Middle frontal gyrus (tissue), 1 donor: ENCODE data around the gene C2orf81.
"Not testable (repeated sequence)": the region's sequence is repeated elsewhere in the genome, so short reads cannot be mapped to it uniquely, and the experiment has no call there.

ENCODE experiments used
- DNase-seq: peaks from one replicate; pipeline ENCODE4 v3.0.0-alpha.2; 2015; ENCODE audit warnings: low spot score; ENCODE audit errors: extremely low spot score

C2orf81 gene

DNA sequence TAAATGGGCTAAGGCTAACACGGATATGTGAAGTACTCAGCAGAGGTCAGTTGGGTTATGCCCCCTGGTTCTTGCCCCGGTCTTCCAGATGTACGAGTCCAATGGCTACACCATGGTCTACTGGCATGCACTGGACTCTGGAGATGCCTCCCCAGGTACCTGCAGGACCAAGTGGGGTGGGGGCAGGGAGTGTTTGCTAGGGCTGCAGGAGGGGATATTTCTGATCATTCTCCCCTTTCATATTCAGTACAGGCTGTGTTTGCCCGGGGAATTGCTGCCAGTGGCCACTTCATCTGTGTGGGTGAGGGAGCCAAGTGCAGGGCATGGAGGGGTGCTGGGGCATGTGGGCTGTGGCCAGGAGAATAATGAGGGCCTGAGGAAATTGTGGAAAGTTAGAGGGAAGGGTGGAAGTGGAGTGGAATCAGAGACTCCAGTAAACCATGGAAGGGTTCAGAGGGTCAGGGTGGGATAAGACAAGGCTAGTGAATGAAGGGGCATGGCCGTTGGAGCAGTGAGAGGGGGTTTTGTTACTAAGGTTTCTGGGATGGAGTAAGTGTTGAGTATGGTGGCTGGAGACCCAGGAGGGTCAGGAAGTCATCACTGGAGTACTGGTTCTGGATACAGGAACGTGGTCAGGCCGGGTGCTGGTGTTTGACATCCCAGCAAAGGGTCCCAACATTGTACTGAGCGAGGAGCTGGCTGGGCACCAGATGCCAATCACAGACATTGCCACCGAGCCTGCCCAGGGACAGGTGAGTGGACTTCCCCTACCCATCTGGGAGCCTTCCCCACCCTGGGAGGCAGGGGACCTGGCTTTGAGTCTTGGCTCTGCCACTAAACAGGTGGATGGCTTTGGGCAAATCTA, 2.0 kb upstream of the C2orf81 start:
- no peak for DNase-seq

DNA sequence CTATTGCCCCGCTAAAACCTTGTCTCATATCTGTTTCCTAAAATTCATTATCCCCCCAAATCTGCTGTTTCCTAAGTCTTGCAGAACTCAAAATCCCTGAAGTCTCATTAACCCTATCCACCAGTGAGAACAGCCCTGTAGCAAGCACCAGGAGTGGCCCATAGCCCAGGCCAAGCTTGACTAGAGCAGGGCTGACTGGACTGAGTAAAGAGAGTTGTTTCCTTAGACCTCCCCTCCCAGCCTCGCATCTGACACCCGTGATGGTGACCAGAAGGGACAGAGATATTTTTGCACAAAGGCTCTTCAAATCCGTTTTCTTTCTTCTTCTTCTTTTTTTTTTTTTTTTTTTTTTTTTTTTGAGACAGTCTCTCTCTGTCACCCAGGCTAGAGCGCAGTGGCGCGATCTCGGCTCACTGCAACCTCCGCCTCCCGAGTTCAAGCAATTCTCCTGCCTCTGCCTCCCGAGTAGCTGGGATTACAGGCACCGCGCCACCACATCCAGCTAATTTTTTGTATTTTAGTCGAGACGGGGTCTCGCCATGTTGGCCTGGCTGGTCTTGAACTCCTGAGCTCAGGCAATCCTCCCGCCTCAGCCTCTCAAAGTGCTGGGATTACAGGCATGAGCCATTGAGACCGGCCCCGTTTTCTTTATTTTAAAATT, 846 bp downstream of the C2orf81 start:
- not testable (repeated sequence) for DNase-seq

- no peak for DNase-seq
Measured at GRCh38 chr2:74420006-74420405, 1.4 kb downstream of the C2orf81 start.

GRCh38 chr2:74419345-74419744, 2.1 kb downstream of the C2orf81 start:
- no peak for DNase-seq

- no peak for DNase-seq
Measured at GRCh38 chr2:74418312-74418711, 3.1 kb downstream of the C2orf81 start.

DNA sequence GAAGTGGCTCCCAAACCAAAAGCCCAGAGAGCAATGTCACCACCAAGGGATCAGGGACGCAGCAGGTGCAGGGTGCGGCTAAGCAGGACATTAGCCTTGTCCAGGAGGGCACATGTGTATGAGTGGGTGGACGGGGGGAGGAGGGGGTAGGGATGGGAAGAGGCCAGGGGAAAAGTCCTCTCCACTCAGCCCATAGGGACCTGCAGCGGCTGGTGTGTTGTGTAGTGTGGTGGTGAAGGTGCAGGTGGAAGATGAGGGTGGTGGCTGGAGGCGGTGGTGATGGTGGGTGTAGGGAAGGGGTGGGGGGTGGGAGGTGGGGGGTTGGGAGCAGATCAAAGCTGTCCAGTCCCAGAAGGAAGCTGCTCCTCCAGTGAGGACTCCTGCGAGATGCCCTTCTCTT, 3.7 kb downstream of the C2orf81 start:
- no peak for DNase-seq

- no peak for DNase-seq
Measured at GRCh38 chr2:74417197-74417596, 4.2 kb downstream of the C2orf81 start.

- no peak for DNase-seq
Measured at GRCh38 chr2:74416778-74417177, 4.6 kb downstream of the C2orf81 start.

DNA sequence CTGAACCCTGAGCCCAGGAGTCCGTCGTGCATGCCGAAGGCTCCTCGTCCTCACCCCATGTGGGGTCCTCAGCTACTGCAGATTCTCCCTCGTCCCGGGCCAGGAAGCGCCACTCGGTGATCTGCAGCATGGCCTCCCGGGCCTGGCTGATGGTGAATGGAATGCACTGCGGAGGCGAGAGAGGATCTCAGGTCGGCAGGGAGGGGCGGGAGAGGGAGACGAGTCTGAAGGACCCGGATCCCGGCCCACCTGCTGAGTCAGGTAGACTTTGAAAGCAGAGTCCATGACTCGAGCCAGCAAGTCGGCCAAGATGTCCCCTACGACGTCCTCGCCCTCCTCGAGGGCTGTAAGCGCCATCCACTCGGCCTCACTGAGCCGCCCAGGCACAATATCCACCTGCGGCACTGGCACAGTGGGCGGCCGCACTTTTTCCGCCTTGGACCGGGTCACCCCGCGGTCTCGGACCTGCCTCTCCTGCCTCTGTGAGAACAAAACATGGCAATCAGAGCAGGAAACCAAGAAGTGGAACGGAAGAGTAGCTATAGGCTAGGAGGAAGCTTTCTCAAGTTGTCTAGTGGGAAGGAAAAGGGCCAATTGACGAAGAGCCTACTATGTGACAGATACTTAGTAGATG, 5.5 kb downstream of the C2orf81 start:
- no peak for DNase-seq

DNA sequence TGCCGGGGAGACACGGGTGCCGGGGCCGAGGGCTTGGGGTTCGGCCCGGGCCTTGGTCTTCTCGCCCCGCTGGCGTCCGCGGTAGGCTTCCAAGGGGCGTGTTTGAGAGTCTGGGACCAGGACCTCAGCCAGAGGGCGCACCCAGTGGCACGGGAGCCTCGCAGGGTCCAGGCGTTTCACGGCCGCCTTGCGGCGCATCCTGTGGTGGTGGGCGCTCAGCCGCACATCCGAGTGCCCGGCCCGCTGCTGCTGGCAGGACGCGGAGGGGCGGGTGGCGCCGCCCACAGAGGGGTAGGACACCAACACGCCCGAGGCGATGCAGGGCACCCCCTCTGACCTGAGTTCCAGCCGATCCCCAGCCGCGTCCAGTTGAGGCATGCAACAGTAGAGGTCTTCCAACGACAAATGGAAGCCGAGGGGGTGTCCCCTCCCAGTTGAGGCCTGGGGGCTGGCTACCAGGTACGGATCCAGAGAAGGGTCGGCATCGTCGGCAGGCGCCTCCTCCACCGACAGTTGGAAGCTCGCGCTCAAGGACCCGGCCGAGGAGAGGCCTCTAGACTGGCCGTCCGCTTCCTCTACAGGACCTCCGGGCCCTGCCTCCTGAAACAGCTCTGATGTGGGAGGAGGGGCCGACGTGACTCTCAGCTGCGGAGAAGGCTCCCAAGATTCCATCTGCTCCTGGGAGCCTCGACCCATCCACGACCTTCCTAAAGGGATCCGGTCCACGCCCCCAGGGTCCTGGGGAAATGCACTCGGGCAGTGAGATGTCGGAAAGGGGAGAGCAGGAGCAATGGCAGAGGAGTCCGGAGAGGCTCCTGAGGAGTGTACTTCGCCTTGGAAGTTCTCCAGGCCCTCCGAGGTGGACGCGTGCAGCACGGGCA, 6.3 kb downstream of the C2orf81 start:
- DNase-seq = no peak

DNA sequence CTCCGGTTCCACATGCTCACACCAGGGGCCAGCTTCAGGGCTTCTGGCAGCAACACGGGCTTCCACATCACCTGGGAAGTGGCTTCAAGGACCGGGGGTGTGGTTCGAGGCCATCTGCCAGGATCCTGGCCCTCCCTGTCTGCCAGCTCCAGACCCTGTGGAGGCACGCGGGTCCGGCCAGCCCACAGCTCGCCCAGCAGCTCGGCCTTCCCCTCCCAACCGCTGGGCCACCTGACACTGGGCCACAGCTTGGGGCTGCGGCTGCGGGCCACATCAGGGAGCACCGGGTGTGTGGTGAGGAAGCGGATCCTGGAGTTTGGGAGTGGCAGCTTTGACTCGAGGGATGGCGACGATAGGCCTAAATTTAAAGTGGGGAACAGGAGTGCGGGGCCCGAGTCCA, 7.0 kb downstream of the C2orf81 start:
- DNase-seq = no peak

- DNase-seq = no peak
Measured at GRCh38 chr2:74413001-74413698, 8.3 kb downstream of the C2orf81 start.

DNA sequence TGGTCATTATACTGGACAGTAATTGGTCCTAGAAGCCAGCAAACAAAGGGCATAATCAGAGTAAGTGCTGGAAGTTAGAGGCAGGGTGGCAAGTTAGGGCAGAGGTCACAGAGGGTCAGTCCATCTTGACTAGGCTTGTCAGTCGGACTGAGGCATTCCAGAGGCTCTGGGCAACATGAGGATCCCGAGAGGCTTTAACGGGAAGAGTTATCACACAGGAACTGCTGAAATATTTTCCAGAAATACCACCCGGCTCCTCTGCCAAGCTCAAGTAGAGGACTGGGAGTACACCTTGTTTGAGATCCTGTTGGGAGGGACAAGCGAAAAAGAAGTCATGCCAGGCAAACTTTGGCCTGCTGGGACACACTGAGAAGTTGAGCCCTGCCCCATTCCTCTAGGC, 13.7 kb downstream of the C2orf81 start:
- no peak for DNase-seq

- no peak for DNase-seq
Measured at GRCh38 chr2:74406035-74406434, 15.4 kb downstream of the C2orf81 start.

- DNase-seq = no peak
Measured at GRCh38 chr2:74401891-74402290, 19.5 kb downstream of the C2orf81 start.

- DNase-seq = no peak
Measured at GRCh38 chr2:74399785-74400184, 21.6 kb downstream of the C2orf81 start.

- no peak for DNase-seq
Measured at GRCh38 chr2:74396149-74396548, 25.3 kb downstream of the C2orf81 start.

GRCh38 chr2:74393525-74393924, 27.9 kb downstream of the C2orf81 start:
- no peak for DNase-seq

GRCh38 chr2:74392449-74392743, 29.0 kb downstream of the C2orf81 start:
- DNase-seq = no peak

- peak; percentile 92 for DNase-seq
Measured at GRCh38 chr2:74391580-74392448, 29.6 kb downstream of the C2orf81 start.
